ENCODE data around the gene SKOR2.
A peak's percentile ranks its signal among the peaks of the same experiment; 100 is the strongest.
"Not testable (repeated sequence)": the region's sequence is repeated elsewhere in the genome, so short reads cannot be mapped to it uniquely, and the experiment has no call there.

Gene SKOR2

DNA sequence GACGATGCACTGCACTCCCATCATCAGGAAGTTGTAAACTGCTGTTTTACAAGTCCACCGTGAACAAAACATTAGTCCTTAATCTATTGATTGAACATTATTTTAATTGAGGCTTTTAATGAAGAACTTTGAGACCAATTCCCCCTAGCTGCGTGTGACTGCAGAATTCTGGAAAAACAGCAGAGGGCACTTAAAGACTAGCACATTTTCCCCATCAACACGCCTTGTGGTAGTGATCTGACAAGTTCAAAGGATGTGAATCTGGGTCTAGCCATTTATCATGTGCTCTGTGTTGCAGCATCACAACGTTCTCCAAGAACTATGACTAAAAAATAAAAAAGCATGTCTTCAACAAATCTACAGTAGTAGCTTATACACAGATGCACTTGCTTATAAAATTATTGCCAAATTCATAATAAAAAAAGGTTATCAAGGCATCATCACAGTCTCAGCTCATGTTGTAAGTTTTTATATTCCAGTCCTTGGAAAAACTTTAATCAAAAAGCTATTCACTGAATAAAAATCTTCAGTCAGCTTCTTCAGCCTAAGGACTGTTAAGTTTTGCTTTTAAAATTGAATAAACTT is 35.8 kb downstream of the SKOR2 start:
- H3K4me1 Mint-ChIP-seq = no peaks in the 10 kb centered on the region
- no peaks in the 10 kb centered on the region for H3K36me3 Mint-ChIP-seq (ENCODE audit: low read depth)
- H3K27me3 Mint-ChIP-seq (ENCODE audit: low read depth) = peaks cover 67% of the 10 kb centered on the region
- H3K4me3 Mint-ChIP-seq = no peak overlapping the region
- TF ChIP-seq, protein P1, sequence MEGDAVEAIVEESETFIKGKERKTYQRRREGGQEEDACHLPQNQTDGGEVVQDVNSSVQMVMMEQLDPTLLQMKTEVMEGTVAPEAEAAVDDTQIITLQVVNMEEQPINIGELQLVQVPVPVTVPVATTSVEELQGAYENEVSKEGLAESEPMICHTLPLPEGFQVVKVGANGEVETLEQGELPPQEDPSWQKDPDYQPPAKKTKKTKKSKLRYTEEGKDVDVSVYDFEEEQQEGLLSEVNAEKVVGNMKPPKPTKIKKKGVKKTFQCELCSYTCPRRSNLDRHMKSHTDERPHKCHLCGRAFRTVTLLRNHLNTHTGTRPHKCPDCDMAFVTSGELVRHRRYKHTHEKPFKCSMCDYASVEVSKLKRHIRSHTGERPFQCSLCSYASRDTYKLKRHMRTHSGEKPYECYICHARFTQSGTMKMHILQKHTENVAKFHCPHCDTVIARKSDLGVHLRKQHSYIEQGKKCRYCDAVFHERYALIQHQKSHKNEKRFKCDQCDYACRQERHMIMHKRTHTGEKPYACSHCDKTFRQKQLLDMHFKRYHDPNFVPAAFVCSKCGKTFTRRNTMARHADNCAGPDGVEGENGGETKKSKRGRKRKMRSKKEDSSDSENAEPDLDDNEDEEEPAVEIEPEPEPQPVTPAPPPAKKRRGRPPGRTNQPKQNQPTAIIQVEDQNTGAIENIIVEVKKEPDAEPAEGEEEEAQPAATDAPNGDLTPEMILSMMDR (IDR thresholded peaks at IDR 0.05; ENCODE audit: unreplicated experiment in 3 of 3) = peak; percentile 68 to 88 (median 78)
- no peak overlapping the region for H3K27ac Mint-ChIP-seq
- H3K9me3 Mint-ChIP-seq = no peaks in the 10 kb centered on the region

DNA sequence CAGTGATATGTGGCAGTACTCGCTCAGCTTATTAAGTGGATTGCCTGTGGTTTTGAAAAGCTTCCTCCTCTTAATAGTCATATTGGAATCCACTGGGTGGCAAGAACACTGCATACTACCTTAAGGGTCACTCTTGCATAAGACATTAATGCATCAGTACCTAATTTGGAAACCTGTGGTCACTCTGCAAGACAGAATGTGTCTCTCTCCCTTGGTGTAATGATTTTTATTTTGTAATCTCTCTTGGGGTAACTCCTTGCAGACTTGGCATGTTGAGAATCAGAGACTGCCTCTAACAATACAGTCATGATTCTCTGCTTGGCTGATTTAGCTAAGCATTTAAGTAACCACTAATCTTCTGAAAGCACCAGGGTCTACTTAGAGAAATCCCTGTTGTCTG is 42.3 kb downstream of the SKOR2 start:
- TF ChIP-seq, protein P1 (IDR thresholded peaks at IDR 0.05; ENCODE audit: unreplicated experiment in 3 of 3) = no peak
- H3K27me3 Mint-ChIP-seq (ENCODE audit: low read depth) = peaks cover 73% of the 10 kb centered on the region

DNA sequence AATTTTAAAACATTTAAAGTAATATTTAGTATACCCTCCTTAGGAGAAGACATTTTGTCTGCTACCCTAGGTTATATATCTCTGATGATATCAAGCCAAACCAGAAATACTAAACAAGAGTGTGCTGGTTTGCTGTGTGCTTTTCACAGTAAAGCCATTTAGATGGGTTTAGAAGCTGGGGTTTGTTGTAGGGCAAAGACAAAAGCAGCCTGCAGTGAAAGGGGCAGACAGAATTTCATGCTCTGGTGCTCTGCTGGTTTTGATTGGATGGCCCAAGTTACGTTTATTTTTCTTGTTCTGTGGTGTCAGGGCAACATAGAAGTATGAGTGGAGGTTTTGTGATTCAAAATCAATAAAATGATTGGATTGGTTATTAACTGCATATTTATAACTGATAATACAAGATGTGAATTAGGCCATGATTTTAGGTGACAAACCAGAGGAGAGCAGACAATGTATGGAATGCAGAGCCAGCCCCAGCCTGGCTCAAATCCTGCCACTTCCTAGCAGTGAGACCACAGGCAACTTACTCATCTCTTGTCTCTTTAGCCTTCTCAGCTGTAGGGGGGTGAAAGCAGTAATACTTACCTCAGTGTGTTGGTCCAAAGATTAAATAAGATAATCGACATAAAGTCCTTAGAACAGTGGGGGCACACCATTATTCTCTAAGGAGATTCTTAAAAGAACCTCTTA is 44.4 kb downstream of the SKOR2 start:
- Mint-ChIP-seq H3K9me3 (no peaks in the 10 kb centered on the region), H3K27ac (no peak overlapping the region), H3K4me3 (no peak overlapping the region), H3K36me3 (ENCODE audit: low read depth) (no peaks in the 10 kb centered on the region), H3K27me3 (ENCODE audit: low read depth) (peaks cover 58% of the 10 kb centered on the region), H3K4me1 (no peaks in the 10 kb centered on the region)
- TF ChIP-seq, protein P1 (IDR thresholded peaks at IDR 0.05; ENCODE audit: unreplicated experiment in 3 of 3) = no peak

More for the DNA sequence above, 42.3 kb downstream of the SKOR2 start:
- H3K27ac Mint-ChIP-seq = no peak overlapping the region
- no peaks in the 10 kb centered on the region for H3K4me1 Mint-ChIP-seq
- no peaks in the 10 kb centered on the region for H3K36me3 Mint-ChIP-seq (ENCODE audit: low read depth)
- no peaks in the 10 kb centered on the region for H3K9me3 Mint-ChIP-seq
- H3K4me3 Mint-ChIP-seq = no peak overlapping the region

DNA sequence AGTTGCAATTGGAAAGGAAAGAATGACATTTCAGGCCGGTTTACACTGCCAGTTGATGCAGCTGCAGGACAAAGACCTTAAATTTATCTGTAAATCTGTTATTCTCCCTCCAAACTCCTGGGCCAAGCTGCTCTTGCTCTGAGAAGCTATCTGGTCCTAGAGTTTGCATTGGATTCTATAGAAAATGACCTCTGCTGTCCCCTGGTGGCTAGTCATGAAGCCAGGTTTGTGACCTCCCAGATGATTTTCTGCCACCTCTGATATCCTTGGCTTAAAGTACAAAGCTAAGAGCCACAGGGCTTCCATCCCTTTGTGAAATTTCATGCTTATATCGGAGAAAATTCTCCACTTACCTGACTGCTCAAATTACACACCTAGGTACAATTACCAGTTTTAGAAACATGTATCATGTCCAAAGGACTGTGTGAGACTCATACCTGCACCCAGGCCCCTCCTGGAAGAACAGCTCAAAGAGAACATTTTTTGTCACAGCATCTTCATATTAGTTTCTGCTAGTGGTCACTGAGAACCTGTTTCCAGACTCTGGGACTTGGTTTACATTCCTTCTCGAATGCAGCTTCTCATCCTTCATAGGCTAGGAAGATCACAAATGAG is 46.4 kb downstream of the SKOR2 start:
- TF ChIP-seq, protein P1 (IDR thresholded peaks at IDR 0.05; ENCODE audit: unreplicated experiment in 3 of 3) = peak; percentile 65 to 68 (median 66)

DNA sequence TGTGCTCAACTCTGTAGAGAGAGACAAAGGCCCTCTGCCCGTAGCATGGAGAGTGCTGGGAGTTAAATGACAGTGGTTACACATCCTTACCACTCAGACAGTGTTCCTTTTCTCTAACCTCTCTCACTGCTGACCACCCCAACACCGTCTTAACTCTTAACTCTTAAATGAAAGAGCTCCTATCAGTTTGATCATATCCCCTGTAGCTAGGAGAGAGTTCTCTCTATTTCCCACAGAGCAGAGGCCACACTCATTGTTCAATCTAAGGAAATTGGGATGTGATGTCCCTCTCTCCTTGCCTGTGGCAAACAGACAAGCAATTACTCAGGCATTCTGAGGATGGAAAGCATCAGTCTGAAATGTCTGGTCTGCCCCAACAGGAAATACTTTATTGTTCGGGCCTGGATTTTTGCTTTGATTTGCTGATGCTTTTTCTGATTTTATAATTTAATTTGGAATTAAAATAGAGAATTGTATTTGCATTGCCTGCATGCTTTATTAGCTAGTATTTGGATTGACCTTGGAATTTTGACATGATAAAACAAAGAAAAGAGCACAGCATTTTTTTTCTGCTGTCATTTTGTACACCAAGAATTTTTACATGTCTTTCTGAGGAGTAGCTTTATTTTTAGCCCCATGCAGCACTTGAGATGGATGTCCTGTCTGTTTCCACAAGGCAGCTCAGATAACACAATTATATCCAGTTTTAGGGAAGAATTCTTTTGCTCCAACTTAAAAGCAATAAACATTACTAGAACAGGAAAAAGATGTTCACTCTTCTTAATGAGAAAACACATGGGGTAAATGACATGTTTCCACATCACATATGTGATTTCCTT is 47.6 kb downstream of the SKOR2 start:
- no peak overlapping the region for H3K27ac Mint-ChIP-seq
- peaks cover 33% of the 10 kb centered on the region for H3K27me3 Mint-ChIP-seq (ENCODE audit: low read depth)
- no peak overlapping the region for H3K4me3 Mint-ChIP-seq
- peaks cover under 1% of the 10 kb centered on the region for H3K9me3 Mint-ChIP-seq
- H3K4me1 Mint-ChIP-seq = no peaks in the 10 kb centered on the region
- no peaks in the 10 kb centered on the region for H3K36me3 Mint-ChIP-seq (ENCODE audit: low read depth)
- TF ChIP-seq, protein P1 (IDR thresholded peaks at IDR 0.05; ENCODE audit: unreplicated experiment in 3 of 3) = no peak

More for the DNA sequence above, 46.4 kb downstream of the SKOR2 start:
- peaks cover 42% of the 10 kb centered on the region for H3K27me3 Mint-ChIP-seq (ENCODE audit: low read depth)
- H3K9me3 Mint-ChIP-seq = no peaks in the 10 kb centered on the region
- no peak overlapping the region for H3K27ac Mint-ChIP-seq
- no peak overlapping the region for H3K4me3 Mint-ChIP-seq
- H3K36me3 Mint-ChIP-seq (ENCODE audit: low read depth) = no peaks in the 10 kb centered on the region
- no peaks in the 10 kb centered on the region for H3K4me1 Mint-ChIP-seq

DNA sequence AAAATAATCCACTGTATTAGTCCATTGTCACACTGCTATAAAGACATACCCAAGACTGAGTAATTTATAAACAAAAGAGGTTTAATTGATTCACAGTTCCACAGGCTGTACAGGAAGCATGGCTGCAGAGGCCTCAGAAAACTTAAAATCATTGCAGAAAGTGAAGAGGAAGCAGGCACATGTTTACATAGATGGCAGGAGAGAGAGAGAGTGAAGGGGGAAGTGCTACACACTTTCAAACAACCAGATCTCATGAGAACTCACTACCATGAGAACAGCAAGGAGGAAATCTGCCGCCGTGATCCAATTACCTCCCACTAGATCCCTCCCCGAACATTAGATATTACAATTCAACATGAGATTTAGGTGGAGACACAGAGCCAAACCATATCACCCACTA is 55.5 kb downstream of the SKOR2 start:
- H3K4me1 Mint-ChIP-seq; H3K4me3 Mint-ChIP-seq; H3K36me3 Mint-ChIP-seq (ENCODE audit: low read depth); H3K9me3 Mint-ChIP-seq; H3K27ac Mint-ChIP-seq: not testable (repeated sequence)
- peaks cover 17% of the 10 kb centered on the region for H3K27me3 Mint-ChIP-seq (ENCODE audit: low read depth)

Measured in nephron (organoid).